OCI-LY7 (cell line): Measurements from ENCODE around the gene RMI1. TPM values are rescaled to one million over a fixed set of nuclear protein-coding genes. Genes with fewer than 3 reads are reported as not detected.

Experiments used
- BruUV-seq: library from RNA; stranded (reverse); fragments of 400-500 nt; replicated peaks from 2 replicates; lab custom pipeline; 2021; lab: Mats Ljungman, UMichigan
- CTCF ChIA-PET: fragments of 300-600 bp; sonication (Branson Sonifier 250); formaldehyde crosslinking; loops from one replicate; lab custom pipeline; 2022; ENCODE audit warnings: antibody characterized with exemption; ENCODE audit not compliant: unreplicated experiment; lab: Charles Lee
- POLR2A ChIA-PET: fragments of 300-600 bp; sonication (Branson Sonifier 250); formaldehyde crosslinking; loops from one replicate; lab custom pipeline; 2022; ENCODE audit warnings: antibody characterized with exemption; lab: Charles Lee
- DNase-seq: peaks from one replicate; pipeline ENCODE4 v3.0.0-alpha.2; 2015; ENCODE audit warnings: low spot score
- H2AFZ ChIP-seq: fragments of 200-600 bp; sonication (generic), shearing (Covaris generic); 2 replicates; pipeline ENCODE4 v1.6.1; 2014; ENCODE audit warnings: mild to moderate bottlenecking, antibody characterized with exemption, low read length, moderate library complexity
- H3K27ac ChIP-seq: fragments of 200-600 bp; sonication (generic); 2 replicates; pipeline ENCODE4 v1.5.1; 2014; ENCODE audit warnings: mixed run types, low read depth, mild to moderate bottlenecking, moderate library complexity, low read length, inconsistent platforms; ENCODE audit not compliant: poor library complexity, severe bottlenecking
- H3K36me3 ChIP-seq: fragments of 200-600 bp; sonication (generic); 2 replicates; pipeline ENCODE4 v1.6.1; 2014; ENCODE audit warnings: mild to moderate bottlenecking, antibody characterized with exemption, low read length, moderate library complexity, mixed read lengths; ENCODE audit not compliant: insufficient read depth
- H3K4me1 ChIP-seq: fragments of 200-600 bp; sonication (generic); 2 replicates; pipeline ENCODE4 v1.5.1; 2014; ENCODE audit warnings: mild to moderate bottlenecking, low read length; ENCODE audit not compliant: insufficient read depth, poor library complexity, severe bottlenecking
- H3K4me2 ChIP-seq: fragments of 200-600 bp; sonication (generic); 2 replicates; pipeline ENCODE4 v1.6.1; 2014; ENCODE audit warnings: mild to moderate bottlenecking, low read length
- H3K4me3 ChIP-seq: fragments of 200-600 bp; sonication (generic); 2 replicates; pipeline ENCODE4 v1.5.1; 2014; ENCODE audit warnings: mild to moderate bottlenecking, low read depth, low read length; ENCODE audit not compliant: poor library complexity, severe bottlenecking
- H3K79me2 ChIP-seq: fragments of 200-600 bp; sonication (generic); 2 replicates; pipeline ENCODE4 v1.6.1; 2016; ENCODE audit warnings: low read depth, mild to moderate bottlenecking, low read length, moderate library complexity, mixed read lengths; ENCODE audit not compliant: insufficient read depth
- H3K9me2 ChIP-seq: fragments of 200-600 bp; sonication (generic); 2 replicates; pipeline ENCODE4 v1.6.1; 2016; ENCODE audit warnings: mild to moderate bottlenecking, low read length, mixed read lengths; ENCODE audit not compliant: insufficient read depth
- H3K9me3 ChIP-seq: fragments of 200-600 bp; sonication (generic); 2 replicates; pipeline ENCODE4 v1.6.1; 2014; ENCODE audit warnings: mild to moderate bottlenecking, mixed run types, low read length, mixed read lengths
- H4K20me1 ChIP-seq: fragments of 200-600 bp; sonication (generic); 2 replicates; pipeline ENCODE4 v1.6.1; 2014; ENCODE audit warnings: mild to moderate bottlenecking, antibody characterized with exemption, low read length, moderate library complexity, mixed read lengths; ENCODE audit not compliant: insufficient read depth
- CTCF ChIP-seq: fragments of 200-600 bp; sonication (generic); conservative IDR thresholded peaks from 2 replicates; pipeline ENCODE4 v1.5.1; 2014; ENCODE audit warnings: mild to moderate bottlenecking, antibody characterized with exemption, low read length, moderate library complexity, mixed read lengths
- EZH2phosphoT487 ChIP-seq: fragments of 200-600 bp; sonication (generic); IDR thresholded peaks from 2 replicates; pipeline ENCODE4 v1.6.1; 2018; ENCODE audit warnings: low read depth, borderline replicate concordance, mild to moderate bottlenecking, mixed run types, antibody characterized with exemption, low read length, moderate library complexity, mixed read lengths
- intact Hi-C: fragments of 100-400 bp; cut with micrococcal nuclease; formaldehyde crosslinking; loops from one replicate; pipeline ENCODE4 v1.10.0; 2022; ENCODE audit not compliant: unreplicated experiment
- total RNA-seq, 2 experiments: library from RNA; depleted of rRNA in 1 of 2; stranded (reverse); fragments of >200 nt in 1 of 2; shearing (Covaris generic) in 1 of 2; gene quantifications; 2 replicates each; pipeline ENCODE4 v1.2.3, GENCODE V29; 2014 to 2022

RMI1 gene
- total RNA-seq, 2 experiments from 2014 or later = 16.7 to 44.3 TPM

- Histone ChIP-seq H3K36me3 (peaks cover 40% of the 10 kb centered on the region), H3K27ac (peak overlapping the region; percentile 88), H3K4me1 (peaks cover 57% of the 10 kb centered on the region), H3K9me3 (no peaks in the 10 kb centered on the region), H3K79me2 (peaks cover 95% of the 10 kb centered on the region), H2AFZ (no peak overlapping the region), H3K4me3 (peak overlapping the region; percentile 82), H3K9me2 (no peaks in the 10 kb centered on the region), H3K4me2 (peak overlapping the region; percentile 97), H4K20me1 (peaks cover 27% of the 10 kb centered on the region; the same call in 1 of the 2 replicates)
- peak; percentile 68 for DNase-seq
- intact Hi-C loops = no loop called here
- no peak for TF ChIP-seq EZH2phosphoT487
- TF ChIP-seq CTCF = no peak
- ChIA-PET POLR2A (interaction anchor here (1.5 kb wide), 1 partner anchor 10 kb away, joined by 4 read pairs; no protein-coding TSS in a partner anchor), CTCF (no interaction called here)
- BruUV-seq = no TSS peak
Measured at GRCh38 chr9:83986195-83986594, 5.6 kb downstream of the RMI1 start.

GRCh38 chr9:83986765-83987401 is 6.3 kb downstream of the RMI1 start:
- Histone ChIP-seq H3K4me3 (peak overlapping the region; percentile 82), H2AFZ (no peak overlapping the region), H3K4me2 (peak overlapping the region; percentile 97), H3K79me2 (peaks cover 95% of the 10 kb centered on the region), H3K4me1 (peaks cover 57% of the 10 kb centered on the region), H4K20me1 (peaks cover 27% of the 10 kb centered on the region; the same call in 1 of the 2 replicates), H3K9me2 (no peaks in the 10 kb centered on the region), H3K36me3 (peaks cover 47% of the 10 kb centered on the region), H3K9me3 (no peaks in the 10 kb centered on the region), H3K27ac (peak overlapping the region; percentile 88)
- BruUV-seq = no TSS peak
- POLR2A ChIA-PET = interaction anchor here (0.7 kb wide), 1 partner anchor 197 kb away, joined by 3 read pairs; no protein-coding TSS in a partner anchor
- DNase-seq = no peak
- TF ChIP-seq CTCF = no peak
- TF ChIP-seq EZH2phosphoT487 = no peak
- intact Hi-C loops = no loop called here
- CTCF ChIA-PET = interaction anchor here (0.6 kb wide), 1 partner anchor 487 kb away, joined by 8 read pairs; no protein-coding TSS in a partner anchor

GRCh38 chr9:83987402-83987791 is 6.8 kb downstream of the RMI1 start:
- no peaks in the 10 kb centered on the region for H3K9me3 ChIP-seq
- CTCF ChIA-PET = interaction anchor here (0.6 kb wide), 1 partner anchor 488 kb away, joined by 8 read pairs; no protein-coding TSS in a partner anchor
- H3K36me3 ChIP-seq = peaks cover 52% of the 10 kb centered on the region
- intact Hi-C loops = no loop called here
- peaks cover 57% of the 10 kb centered on the region for H3K4me1 ChIP-seq
- H3K9me2 ChIP-seq = no peaks in the 10 kb centered on the region
- TF ChIP-seq EZH2phosphoT487 = no peak
- no TSS peak for BruUV-seq
- peaks cover 95% of the 10 kb centered on the region for H3K79me2 ChIP-seq
- H3K4me3 ChIP-seq = no peak overlapping the region
- H3K27ac ChIP-seq = no peak overlapping the region
- DNase-seq = no peak
- peak overlapping the region; percentile 97 for H3K4me2 ChIP-seq
- H2AFZ ChIP-seq = no peak overlapping the region
- H4K20me1 ChIP-seq = peaks cover 27% of the 10 kb centered on the region; the same call in 1 of the 2 replicates
- POLR2A ChIA-PET = interaction anchor here (0.7 kb wide), 1 partner anchor 196 kb away, joined by 3 read pairs; no protein-coding TSS in a partner anchor
